Coronary artery (tissue), 2 donors: Measurements from ENCODE around the gene GATAD2B.

Source experiments
- DNase-seq: peaks from one replicate; pipeline ENCODE4 v3.0.0-alpha.2; 2017; ENCODE audit warnings: low spot score
- H3K27ac ChIP-seq, 2 donors: fragments of 200-600 bp; sonication (generic); one replicate each; pipeline ENCODE4 v1.5.1; 2016 to 2019
- H3K4me3 ChIP-seq: fragments of 200-600 bp; sonication (generic); 2 replicates; pipeline ENCODE4 v1.5.1; 2016; ENCODE audit warnings: mild to moderate bottlenecking, moderate library complexity
- CTCF ChIP-seq: fragments of 200-600 bp; sonication (generic); IDR thresholded peaks from one replicate; pipeline ENCODE4 v1.5.1; 2019; ENCODE audit warnings: antibody characterized with exemption

GATAD2B gene

GRCh38 chr1:153800516-153800915, 122.3 kb downstream of the GATAD2B start:
- Histone ChIP-seq H3K27ac (no peak overlapping the region), H3K4me3 (no peak overlapping the region)
- DNase-seq: peak; percentile 59
- TF ChIP-seq CTCF: no peak

GRCh38 chr1:153799566-153800465, 123.0 kb downstream of the GATAD2B start:
- H3K4me3 ChIP-seq: no peak overlapping the region
- peak; percentile 71 for DNase-seq
- no peak for TF ChIP-seq CTCF
- H3K27ac ChIP-seq: no peak overlapping the region

GRCh38 chr1:153799016-153799415, 123.8 kb downstream of the GATAD2B start:
- H3K27ac ChIP-seq: no peak overlapping the region
- no peak overlapping the region for H3K4me3 ChIP-seq
- DNase-seq: peak; percentile 49
- no peak for TF ChIP-seq CTCF

DNA sequence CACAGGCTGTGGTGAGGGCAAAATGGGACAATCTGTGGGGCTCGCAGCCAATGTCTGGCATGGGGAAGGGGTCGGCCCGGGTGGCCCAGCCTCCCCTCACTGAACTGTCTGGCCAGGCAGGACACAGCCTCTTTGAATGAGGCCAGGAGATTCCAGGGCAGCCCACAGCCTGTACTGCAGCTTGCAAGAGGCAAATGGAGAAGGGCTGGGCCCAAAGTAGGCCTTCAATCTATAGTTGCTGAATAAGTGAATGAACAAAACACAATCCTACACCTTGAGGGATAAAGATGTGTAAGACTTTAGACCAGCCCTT, 124.3 kb downstream of the GATAD2B start:
- no peak overlapping the region for H3K4me3 ChIP-seq
- H3K27ac ChIP-seq: no peak overlapping the region
- TF ChIP-seq CTCF: no peak
- DNase-seq: no peak

GRCh38 chr1:153796786-153797659, 125.7 kb downstream of the GATAD2B start:
- H3K4me3 ChIP-seq: no peak overlapping the region
- DNase-seq: peak; percentile 77
- TF ChIP-seq CTCF: peak; percentile 91

GRCh38 chr1:153795934-153796785, 126.6 kb downstream of the GATAD2B start:
- Histone ChIP-seq H3K4me3 (no peak overlapping the region), H3K27ac (no peak overlapping the region)
- no peak for TF ChIP-seq CTCF
- DNase-seq: peak; percentile 67

More at GRCh38 chr1:153796786-153797659, 125.7 kb downstream of the GATAD2B start:
- no peak overlapping the region for H3K27ac ChIP-seq
